Stimulated activated CD4-positive, alpha-beta T cell treated with anti-CD3 and anti-CD28 coated beads, Interleukin-1b, Interleukin-23, amount 100 ng/mL, for 48 hours (primary cell): Measurements from ENCODE around the gene DCBLD2.

Experiments
- DNase-seq: peaks from one replicate; pipeline ENCODE4 v3.0.0-alpha.2; 2020

The DCBLD2 gene

DNA sequence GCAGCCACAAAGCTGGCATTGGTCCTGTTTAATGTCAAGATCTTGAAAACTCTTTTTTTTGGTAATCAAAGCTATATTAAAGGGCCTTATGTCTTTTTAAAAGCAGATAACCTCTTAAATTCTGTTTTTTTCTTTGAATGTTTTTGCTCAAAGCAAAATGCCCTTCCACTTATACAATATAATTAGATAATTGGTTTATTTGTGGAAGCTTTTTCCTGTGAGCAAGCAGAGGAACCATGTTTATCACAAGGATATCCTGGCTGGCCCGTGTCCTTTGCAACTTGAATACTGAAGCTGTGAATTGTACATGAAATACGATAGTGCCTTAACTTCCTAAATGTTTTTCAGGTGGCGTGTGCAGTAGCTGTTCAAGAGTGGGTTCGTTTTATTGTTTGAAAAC is 135.8 kb downstream of the DCBLD2 start:
- DNase-seq = no peak

GRCh38 chr3:98764472-98764884 is 137.0 kb downstream of the DCBLD2 start:
- no peak for DNase-seq

DNA sequence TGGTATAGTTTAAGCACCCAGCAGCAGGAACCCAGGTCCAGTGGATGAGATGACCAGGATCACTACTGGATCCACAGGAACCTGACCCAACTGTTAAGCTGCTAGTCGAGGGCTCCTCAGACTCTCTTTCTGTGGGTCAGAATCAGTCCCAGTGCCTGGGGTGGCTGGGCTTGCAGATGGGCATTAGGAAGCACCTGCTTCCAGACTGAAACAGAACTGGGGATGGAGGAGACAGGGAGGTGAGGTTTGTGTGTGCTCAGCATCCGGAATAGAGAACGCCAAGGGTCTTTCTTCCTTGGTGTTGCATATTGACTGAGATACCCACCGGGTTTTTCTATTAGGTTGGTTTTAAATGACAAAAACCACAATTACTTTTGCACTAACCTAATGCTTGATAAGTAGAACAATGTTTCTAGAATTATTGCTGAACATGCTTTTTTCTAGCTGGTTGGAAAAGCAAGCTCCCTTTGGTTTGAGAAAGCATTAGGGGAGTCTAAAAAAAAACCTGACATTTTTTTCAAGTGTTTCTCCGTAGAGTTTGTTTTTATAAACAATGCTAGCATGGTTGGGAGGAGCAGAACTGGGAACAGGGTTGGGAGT is 137.6 kb downstream of the DCBLD2 start:
- no peak for DNase-seq

DNA sequence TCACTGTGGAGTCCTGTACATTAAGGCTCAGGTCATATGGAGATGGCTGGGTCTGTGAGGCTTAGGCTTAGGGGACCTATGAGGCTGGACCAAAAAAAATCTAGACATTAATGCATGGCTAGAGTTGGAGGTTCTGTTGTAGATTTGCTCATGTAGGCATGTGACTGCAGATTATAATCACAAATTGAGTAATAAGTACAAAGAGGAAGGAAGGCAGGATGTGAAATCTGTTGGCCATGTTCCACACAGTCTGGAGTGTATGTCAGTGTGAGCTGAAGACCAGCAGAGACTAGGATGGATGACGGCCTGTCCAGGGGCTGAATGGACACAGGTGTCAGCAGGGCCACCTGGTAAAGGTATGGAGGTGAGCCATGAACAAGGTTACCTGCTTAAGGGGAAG is 138.4 kb downstream of the DCBLD2 start, which contains the start of gene ST3GAL6:
ST3GAL6 (plus strand) TSS at position 265 of the 400 bp plus-strand sequence. CDS start 5,101 bp downstream, outside the sequence.
- no peak for DNase-seq

GRCh38 chr3:98761643-98762229 is 139.8 kb downstream of the DCBLD2 start:
- no peak for DNase-seq

- no peak for DNase-seq
Measured at GRCh38 chr3:98759629-98760028, 141.9 kb downstream of the DCBLD2 start.

GRCh38 chr3:98755601-98756000 is 145.9 kb downstream of the DCBLD2 start:
- DNase-seq = no peak

DNA sequence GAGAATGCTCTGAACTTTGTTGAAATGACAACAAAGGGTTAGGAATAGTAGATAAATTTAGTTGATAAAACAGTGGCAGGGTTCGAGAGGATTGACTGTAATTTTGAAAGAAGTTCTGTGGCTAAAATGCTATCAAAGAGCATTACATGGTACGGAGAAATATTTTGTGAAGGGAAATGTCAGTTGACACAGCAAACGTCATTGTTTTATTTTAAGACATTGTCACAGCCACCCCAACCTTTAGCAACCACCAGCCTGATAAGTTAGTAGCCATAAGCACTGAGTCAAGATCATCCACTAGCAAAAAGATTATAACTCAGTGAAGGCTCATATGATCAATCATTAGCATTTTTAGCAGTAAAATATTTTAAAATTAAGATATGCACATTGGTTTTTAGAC is 147.0 kb downstream of the DCBLD2 start:
- DNase-seq = no peak

GRCh38 chr3:98750276-98750919 is 151.1 kb downstream of the DCBLD2 start:
- DNase-seq = no peak

- DNase-seq = no peak
Measured at GRCh38 chr3:98746882-98747281, 154.6 kb downstream of the DCBLD2 start.

DNA sequence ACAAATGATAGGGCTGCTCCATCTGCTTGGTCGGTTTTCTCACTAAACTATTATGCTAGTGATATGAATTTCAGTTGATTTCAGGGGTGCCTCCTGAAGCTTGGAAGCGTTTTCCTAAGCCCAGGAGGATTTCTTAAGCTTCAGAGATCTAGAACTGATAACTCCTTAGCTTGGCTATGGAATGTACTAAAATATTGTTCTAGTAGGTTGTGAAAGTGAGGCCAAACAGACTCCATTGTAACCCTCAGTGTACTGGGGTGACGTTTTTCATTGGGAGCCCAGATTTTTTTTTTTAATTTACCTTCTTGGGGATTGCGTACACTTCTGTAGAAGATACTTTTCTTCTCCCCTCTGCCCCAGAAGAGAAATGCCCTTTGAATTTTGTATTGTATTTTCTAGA is 155.4 kb downstream of the DCBLD2 start:
- no peak for DNase-seq
